ENCODE results near the gene LRRC49.

The LRRC49 gene

DNA sequence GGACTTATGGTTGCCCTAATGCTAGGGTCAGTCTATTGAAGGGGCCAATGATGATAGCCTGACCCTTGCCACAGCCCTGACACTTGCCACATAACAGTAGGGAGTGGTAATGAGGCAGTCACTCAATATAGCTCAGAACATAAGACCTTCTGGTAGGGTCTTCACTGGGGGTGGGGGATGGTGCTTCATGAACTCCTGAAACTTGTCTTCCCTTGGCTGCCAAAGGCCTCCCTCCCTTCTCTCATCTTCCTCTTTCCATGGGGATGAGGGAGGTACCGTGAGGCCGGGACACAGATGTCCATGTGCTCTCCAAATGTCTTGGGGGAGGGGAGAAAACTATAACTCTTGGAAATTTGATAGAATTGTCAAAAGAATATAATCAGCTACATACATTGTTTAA lies 201.5 kb downstream of the LRRC49 start:
- no peak for DNase-seq

DNA sequence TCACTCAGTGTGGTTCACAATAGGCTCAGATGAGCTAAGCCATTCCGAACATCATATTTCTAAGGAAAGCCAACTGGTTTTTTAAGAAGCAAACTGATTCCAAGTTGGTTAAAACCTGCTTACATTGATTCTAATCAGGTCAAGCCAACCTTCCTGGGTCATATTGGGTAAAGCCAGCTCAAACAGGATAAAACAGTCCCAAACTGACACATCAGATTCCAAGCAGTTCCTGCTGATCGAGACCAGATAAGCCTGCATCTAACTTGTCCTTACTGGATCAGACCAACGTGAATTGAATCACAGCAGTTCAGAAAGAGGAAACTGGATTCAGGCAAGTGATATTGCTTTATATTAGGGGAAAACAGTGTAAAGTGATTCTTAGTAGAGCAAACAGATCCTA lies 204.1 kb downstream of the LRRC49 start:
- no peak for DNase-seq

GRCh38 chr15:71097890-71098289 lies 205.3 kb downstream of the LRRC49 start:
- DNase-seq: no peak

DNA sequence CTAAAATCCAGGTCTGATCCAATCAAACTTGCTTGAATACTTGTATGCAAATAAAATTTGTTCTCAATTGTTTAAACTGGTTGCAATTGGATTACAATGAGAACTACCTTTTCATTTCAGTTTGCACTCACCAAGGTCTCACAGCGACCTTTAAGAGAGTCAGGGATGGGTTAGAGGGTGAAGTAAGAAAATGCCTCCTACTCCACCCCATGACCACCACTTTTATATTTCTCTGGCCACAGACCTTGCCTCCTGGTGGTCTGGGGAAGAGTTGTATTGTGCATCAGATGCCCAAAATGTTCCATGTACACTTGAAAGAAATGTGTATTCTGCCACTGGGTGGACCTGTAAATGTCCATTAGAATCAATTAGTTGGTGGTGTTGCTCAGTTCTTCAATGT lies 206.3 kb downstream of the LRRC49 start:
- DNase-seq: no peak
